Kidney tubule cell (primary cell): ENCODE measurements around the gene STAC.
"Not testable (repeated sequence)": the region's sequence is repeated elsewhere in the genome, so short reads cannot be mapped to it uniquely, and the experiment has no call there.

ENCODE experiments used
- DNase-seq: peaks from one replicate; pipeline ENCODE4 v3.0.0-alpha.2; 2018; ENCODE audit warnings: low spot score

Gene STAC

DNA sequence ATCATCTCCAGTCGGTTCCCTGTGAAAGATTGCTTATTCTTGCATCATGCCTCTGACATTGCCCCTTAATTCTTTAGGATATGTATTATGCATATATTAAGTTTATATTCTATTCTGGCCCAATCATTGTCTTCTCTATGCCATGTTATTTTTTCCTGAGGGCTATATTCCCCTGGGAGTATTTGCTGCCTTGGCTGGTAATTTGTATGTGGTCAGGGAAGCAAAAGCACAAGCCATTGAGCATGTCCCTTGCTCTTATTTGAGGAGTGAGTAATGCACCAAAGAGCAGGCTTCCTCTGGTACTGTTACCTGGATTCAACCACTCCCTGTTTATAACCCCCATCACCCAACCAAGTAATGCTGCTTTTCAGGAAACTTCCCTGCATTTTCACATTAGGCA is 36.3 kb downstream of the STAC start:
- DNase-seq, result peak; percentile 79

DNA sequence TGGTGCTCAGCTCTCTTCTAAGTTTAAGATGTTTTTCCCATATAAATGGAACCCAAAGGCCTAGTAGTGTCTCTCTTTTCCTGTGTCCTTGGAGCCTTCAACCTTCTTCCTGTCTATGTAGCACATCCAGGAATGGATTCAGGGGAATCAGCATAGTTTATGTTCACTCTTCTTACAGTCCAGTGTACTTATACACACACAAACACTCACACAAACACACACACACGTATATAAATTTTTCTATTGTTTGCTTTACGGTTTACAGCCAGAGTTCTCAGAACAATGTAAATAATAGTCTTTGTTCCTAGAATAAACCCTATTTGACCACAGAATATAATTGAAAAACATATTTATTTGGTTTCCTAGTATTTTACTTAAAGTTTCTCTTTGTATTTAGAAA is 36.9 kb downstream of the STAC start:
- no peak for DNase-seq

GRCh38 chr3:36418296-36418695 is 38.0 kb downstream of the STAC start:
- DNase-seq, result peak; percentile 74

GRCh38 chr3:36428445-36428844 is 48.1 kb downstream of the STAC start:
- DNase-seq, result no peak

GRCh38 chr3:36429986-36430485 is 49.7 kb downstream of the STAC start:
- DNase-seq, result no peak

GRCh38 chr3:36433511-36433910 is 53.2 kb downstream of the STAC start:
- no peak for DNase-seq

DNA sequence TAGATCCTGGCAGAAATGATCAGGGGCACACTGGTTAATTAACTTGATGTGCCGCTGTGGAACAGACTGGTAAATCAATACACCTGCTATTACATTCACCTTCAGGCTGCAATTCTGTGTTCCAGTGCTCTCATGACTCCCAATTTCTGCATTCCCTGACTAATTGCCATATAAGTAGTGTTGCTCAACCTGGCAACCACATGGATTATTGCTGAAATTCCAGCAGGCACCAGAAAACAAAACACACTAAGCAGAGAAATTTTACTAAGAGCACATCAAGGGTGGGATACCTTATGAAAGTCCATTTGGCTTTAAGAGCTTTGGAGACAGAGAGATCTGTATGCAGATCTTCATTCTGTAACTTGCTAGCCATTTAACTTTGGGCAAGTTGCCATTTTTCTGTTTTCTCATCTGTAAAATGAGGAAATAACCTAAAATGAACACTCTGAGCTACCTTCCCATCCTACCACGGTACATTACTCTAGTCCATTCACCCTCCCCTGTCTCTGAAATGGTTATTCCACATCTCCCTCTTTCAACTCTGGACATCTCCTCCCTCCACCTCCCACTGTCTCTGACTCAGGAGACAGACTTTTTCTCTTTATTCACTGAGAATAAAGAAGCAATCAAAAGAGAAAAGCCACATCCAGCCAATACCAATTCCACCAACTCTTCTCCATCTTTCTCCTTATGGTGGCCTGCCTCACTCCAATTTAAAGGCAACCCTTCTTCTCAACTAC is 54.6 kb downstream of the STAC start:
- peak; percentile 64 for DNase-seq

- no peak for DNase-seq
These were observed 62.9 kb downstream of the STAC start for GRCh38 chr3:36443028-36443686.

- DNase-seq, result peak; percentile 88
These were observed 64.6 kb downstream of the STAC start for GRCh38 chr3:36444909-36445308.

GRCh38 chr3:36446276-36446675 is 66.0 kb downstream of the STAC start:
- DNase-seq, result peak; percentile 57

DNA sequence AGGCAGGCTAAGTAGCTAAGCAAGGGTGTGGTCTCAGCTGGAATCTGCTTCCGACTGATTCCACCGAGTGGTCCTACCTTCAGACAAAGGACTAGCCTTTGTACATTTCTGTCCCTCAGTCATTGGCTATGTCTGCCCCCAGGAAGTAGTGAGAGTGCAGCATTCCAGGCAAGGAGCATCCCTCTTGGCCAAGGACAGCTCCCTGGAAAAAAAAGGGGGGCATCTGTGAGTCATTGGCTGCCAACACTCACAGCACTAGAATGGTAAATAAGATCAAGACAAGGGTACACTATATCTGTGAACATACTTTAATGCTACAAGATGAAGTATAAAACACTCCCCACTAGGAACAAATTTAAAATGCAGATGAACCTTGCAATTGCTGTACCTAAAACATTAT is 66.8 kb downstream of the STAC start:
- DNase-seq, result peak; percentile 32

DNA sequence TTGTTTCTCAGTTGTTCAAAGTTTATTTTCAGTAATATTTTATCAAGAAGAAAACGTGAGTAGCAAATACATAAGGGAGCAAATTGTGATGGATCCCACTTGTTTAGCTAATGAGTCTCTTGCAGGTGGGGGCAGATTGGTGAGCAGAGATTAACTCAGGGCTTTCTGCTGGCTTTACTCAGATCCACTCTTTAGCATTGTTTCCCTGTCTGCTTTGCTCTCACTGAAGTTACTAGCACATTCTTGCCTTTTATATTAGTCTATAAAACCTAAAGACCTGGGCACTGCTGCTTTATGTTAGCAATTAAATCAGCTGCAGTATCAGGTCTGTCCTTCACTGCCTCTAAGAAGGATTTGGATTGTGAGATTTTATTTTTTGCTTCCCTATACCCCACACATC is 71.5 kb downstream of the STAC start:
- DNase-seq, result no peak

DNA sequence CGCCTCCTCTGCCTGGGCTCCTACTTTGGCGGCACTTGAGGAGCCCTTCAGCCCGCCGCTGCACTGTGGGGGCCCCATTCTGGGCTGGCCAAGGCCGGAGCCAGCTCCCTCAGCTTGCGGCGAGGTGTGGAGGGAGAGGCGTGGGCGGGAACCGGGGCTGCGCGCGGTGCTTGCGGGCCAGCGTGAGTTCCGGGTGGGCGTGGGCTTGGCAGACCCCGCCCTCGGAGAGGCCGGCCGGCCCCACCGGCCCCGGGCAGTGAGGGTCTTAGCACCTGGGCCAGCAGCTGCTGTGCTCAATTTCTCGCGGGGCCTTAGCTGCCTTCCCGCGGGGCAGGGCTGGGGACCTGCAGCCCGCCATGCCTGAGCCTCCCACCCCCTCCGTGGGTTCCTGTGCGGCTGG is 72.9 kb downstream of the STAC start:
- not testable (repeated sequence) for DNase-seq

GRCh38 chr3:36453896-36454295 is 73.6 kb downstream of the STAC start:
- not testable (repeated sequence) for DNase-seq

- no peak for DNase-seq
These were observed 75.1 kb downstream of the STAC start for GRCh38 chr3:36455406-36455805.

GRCh38 chr3:36456784-36457183 is 76.5 kb downstream of the STAC start:
- DNase-seq, result no peak

- DNase-seq, result no peak
These were observed 77.4 kb downstream of the STAC start for GRCh38 chr3:36457667-36458066.

- DNase-seq, result no peak
These were observed 78.9 kb downstream of the STAC start for GRCh38 chr3:36459177-36459576.

GRCh38 chr3:36461597-36461996 is 81.3 kb downstream of the STAC start:
- DNase-seq, result peak; percentile 66

GRCh38 chr3:36472045-36472444 is 91.7 kb downstream of the STAC start:
- DNase-seq, result not testable (repeated sequence)

DNA sequence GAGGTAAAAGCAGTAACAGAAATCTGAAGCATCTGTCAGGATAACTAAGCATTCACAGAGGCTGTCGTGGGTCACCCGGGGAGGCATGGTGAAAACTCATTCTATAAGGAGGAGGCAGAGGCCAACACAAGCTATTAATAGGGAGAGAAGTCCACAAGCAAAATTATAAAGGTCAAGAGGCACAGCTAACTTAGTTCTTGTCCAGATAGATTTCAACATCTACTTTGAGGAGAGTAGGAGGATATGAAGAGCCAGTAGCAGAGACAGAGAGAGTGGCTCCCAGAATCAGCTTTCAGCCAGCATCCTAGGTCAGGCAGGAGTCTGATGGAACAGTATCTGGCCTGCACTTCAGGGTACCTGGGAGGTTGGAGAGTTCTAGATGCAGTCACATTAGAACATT is 95.3 kb downstream of the STAC start:
- DNase-seq, result no peak

GRCh38 chr3:36476286-36476942 is 96.1 kb downstream of the STAC start:
- DNase-seq, result no peak

GRCh38 chr3:36477655-36478054 is 97.4 kb downstream of the STAC start:
- no peak for DNase-seq
